GM21786 (cell line): Measurements from ENCODE around the gene GSTP1.
A peak's percentile ranks its signal among the peaks of the same experiment; 100 is the strongest.
"Not testable (repeated sequence)": the region's sequence is repeated elsewhere in the genome, so short reads cannot be mapped to it uniquely, and the experiment has no call there.

Experiments
- ATAC-seq: cut with Tn5 transposase; IDR thresholded peaks from one replicate; pipeline ENCODE4 v1.9.1; 2021; ENCODE audit not compliant: unreplicated experiment

The GSTP1 gene

DNA sequence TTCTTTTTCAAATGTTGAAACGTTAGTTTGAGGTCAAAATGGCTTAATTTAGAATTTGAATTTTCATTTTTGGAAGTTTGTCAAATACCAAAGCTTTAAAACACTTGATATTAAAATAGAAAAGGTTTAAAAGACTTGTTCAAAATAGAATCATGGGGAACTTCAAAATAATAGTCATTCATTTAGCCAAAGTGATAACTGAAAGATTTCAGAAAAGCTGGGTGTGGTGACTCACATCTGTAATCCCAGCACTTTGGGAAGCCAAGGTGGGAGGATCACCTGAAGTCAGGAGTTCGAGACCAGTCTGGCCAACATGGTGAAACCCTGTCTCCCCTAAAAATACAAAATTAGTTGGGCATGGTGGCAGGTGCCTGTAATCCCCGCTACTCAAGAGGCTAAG lies 10.9 kb downstream of the GSTP1 start:
- no peak for ATAC-seq

- ATAC-seq: no peak
Measured at GRCh38 chr11:67596753-67597300, 13.2 kb downstream of the GSTP1 start.

DNA sequence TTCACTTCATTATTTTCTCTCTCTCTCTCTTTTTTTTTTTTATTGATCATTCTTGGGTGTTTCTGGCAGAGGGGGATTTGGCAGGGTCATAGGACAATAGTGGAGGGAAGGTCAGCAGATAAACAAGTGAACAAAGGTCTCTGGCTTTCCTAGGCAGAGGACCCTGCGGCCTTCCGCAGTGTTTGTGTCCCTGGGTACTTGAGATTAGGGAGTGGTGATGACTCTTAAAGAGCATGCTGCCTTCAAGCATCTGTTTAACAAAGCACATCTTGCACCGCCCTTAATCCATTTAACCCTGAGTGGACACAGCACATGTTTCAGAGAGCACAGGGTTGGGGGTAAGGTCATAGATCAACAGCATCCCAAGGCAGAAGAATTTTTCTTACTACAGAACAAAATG lies 13.8 kb downstream of the GSTP1 start:
- ATAC-seq: not testable (repeated sequence)

DNA sequence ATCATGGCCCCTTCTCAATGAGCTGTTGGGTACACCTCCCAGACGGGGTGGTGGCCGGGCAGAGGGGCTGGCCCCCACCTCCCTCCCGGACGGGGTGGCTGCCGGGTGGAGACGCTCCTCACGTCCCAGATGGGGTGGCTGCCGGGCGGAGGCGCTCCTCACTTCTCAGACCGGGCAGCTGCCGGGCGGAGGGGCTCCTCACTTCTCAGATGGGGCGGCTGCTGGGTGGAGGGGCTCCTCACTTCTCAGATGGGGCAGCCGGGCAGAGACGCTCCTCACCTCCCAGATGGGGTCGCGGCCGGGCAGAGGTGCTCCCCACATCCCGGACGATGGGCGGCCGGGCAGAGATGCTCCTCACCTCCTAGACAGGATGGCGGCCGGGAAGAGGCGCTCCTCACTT lies 14.4 kb downstream of the GSTP1 start:
- ATAC-seq: not testable (repeated sequence)

DNA sequence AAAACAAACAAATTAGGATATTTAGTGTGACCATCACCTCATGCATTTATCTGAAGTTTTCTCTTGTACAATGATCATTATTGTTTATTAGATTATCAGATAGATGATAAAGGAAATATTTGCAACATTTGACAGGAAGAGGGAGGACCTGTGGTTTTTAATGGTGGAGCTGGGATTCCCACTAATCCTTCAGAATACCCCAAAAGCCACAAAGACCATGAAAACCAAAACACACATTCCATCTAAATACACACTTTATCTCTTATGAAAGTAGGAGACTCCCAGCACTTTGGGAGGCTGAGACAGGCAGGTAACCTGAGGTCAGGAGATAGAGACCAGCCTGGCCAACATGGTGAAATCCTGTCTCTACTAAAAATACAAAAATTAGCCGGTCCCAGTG lies 15.5 kb downstream of the GSTP1 start:
- no peak for ATAC-seq

GRCh38 chr11:67600324-67601029 lies 16.9 kb downstream of the GSTP1 start:
- ATAC-seq: peak; percentile 61

DNA sequence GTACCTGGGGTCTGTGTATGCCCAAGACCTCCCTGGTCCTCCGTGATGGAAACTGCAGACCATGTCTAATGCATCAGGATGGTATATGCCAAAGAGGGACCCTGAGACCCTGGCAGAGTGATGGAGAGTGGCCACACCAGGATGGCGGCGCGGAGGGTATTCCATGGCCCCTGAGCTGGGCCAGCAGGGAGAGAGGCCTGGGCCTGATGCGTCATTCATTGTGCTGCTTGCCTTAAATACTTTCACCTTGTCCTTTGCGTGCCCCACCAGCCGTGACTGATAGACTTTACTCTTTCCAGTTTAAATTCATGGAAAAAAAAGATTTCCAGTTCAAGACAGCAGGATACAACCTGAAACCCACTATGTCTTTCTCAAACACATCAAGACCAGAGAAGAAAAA lies 17.5 kb downstream of the GSTP1 start:
- no peak for ATAC-seq

DNA sequence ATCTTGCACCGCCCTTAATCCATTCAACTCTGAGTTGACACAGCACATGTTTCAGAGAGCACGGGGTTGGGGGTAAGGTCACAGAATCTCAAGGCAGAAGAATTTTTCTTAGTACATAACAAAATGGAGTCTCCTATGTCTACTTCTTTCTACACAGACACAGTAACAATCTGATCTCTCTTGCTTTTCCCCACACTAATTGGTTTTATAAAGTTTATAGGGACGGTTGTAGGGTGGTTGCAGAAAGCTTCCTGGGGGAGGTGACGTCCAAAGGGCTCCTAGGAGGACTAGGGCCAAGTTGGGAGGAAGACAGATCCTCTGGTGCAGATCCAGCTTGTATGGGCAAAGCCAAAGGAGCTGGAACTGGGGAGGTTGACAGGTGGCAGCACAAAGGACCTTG lies 20.5 kb downstream of the GSTP1 start:
- not testable (repeated sequence) for ATAC-seq

DNA sequence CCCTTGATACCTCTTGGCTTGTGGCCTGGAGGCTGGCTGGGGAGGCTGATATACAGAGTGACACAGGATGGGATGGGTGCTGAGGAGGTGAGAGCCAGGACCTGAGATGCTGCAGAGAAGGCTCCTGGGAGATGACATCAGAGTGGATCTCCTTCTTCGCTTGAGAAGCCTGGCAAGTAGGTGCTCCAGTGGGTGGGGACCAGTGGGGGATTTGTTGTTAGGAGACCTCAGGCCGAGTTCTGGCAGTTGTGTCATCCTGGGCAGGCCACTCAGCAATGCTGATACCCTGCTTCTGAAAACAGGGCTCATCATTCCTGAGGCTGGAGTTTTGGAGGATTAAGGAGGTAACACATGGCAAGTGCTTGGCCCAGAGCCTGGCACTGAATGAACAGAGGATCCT lies 21.2 kb downstream of the GSTP1 start:
- ATAC-seq: no peak

- ATAC-seq: no peak
Measured at GRCh38 chr11:67605231-67606011, 21.8 kb downstream of the GSTP1 start.

GRCh38 chr11:67606093-67606491 lies 22.5 kb downstream of the GSTP1 start:
- ATAC-seq: no peak

DNA sequence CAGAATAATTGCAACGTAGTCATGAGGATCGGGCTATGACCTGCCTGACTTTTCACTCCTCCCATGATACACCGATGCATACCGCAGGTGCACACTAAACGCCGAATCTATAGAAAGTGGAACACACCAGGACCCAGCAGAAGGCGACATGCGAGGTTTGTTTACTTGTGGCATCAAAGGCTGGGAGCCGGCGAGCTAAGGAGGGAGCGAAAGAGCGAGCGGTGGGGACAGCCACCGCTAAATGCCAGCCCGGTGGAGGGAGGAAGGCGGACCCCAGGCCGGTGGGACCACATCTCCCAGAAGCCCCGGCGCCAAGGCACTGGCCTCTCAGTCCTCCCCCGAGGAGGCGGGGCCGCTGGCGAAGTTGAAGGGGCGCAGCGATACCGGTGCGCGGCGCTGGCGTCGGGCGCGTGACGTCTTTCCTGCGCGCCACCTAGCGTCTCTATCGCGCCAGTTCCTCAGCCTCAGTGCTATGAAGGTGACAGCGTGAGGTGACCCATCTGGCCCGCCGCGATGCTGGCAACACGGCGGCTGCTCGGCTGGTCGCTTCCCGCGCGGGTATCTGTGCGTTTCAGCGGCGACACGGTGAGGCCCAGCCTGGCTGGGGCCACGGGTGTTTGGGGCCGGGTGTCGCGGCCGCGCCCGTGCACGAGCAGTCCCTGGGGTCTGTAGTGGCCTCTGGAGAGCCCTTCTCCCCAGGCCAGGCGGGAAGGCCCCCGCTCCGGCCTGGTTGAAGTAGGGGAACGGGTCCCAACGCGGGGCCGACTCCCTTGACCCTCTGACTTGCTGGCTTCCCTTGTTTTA lies 23.1 kb downstream of the GSTP1 start, which contains the start of gene NDUFV1:
NDUFV1 (plus strand) TSS at position 445 of the 804 bp plus-strand sequence; CDS start at position 514, 69 bp downstream.
- peak; percentile 94 for ATAC-seq

- ATAC-seq: no peak
Measured at GRCh38 chr11:67607507-67607906, 23.9 kb downstream of the GSTP1 start.

DNA sequence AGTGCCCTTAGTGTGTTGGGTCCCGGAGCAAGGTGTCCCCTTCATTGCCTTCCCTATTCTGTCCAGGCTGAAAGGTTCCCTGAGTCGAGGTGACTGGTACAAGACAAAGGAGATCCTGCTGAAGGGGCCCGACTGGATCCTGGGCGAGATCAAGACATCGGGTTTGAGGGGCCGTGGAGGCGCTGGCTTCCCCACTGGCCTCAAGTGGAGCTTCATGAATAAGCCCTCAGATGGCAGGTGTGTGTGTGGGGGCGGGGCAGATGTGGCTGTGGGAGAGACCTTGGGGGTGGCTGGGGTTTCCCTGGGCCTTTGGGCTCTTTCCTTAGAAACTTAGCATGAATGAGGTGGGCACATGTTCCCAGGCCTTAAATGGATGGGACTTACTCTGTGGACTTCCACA lies 24.9 kb downstream of the GSTP1 start:
- ATAC-seq: no peak

DNA sequence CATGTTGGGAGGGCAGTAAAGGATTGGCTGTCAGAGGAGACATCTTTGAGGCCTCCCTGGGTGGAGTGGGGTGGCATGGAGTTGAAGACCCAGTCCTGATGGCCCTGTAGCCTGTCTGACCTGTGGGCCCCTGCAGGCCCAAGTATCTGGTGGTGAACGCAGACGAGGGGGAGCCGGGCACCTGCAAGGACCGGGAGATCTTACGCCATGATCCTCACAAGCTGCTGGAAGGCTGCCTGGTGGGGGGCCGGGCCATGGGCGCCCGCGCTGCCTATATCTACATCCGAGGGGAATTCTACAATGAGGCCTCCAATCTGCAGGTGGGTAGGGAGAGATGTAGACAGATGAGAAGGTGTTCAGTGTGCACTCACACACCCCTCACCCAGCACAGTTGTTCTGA lies 25.7 kb downstream of the GSTP1 start:
- no peak for ATAC-seq

GRCh38 chr11:67610302-67610868 lies 26.8 kb downstream of the GSTP1 start:
- no peak for ATAC-seq

DNA sequence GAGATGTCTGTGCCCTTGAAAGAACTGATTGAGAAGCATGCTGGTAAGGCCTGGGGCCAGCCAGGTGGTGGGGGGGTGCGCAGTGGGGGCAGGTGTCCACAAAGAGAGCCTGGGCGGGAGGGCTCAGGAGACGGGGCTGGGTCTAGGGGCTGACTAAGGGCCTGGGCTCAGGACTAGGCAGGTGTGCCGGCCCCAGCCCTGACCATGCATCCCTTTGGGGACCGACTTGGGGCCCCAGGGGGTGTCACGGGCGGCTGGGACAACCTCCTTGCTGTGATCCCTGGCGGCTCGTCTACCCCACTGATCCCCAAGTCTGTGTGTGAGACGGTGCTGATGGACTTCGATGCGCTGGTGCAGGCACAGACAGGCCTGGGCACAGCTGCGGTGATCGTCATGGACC lies 27.6 kb downstream of the GSTP1 start:
- no peak for ATAC-seq

GRCh38 chr11:67611704-67612587 lies 28.3 kb downstream of the GSTP1 start:
- no peak for ATAC-seq

DNA sequence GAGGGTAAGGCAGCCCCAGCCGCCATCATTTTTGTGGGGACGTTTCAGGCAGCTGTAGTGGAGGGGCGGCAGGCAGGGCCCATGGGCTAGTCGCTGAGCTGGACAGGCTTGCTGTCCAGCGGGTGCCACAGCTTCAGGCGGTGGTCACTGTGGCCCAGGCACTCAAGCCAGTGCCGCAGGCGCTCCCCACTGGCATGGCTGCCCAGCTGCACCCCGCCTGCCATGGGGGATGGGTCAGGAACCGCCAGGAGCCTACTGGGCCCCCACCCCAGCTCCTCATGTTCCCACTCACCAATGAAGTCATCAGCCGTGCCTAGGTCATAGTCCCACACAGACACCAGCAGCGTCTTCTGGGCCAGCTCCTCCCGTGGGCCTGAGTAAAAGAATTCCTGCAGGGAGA lies 29.1 kb downstream of the GSTP1 start:
- ATAC-seq: no peak
